Muscle layer of colon (tissue), 2 donors: ENCODE measurements around the gene ZBTB39.
"Not testable (repeated sequence)": the region's sequence is repeated elsewhere in the genome, so short reads cannot be mapped to it uniquely, and the experiment has no call there.

Experiments
- H3K27ac ChIP-seq: one replicate; pipeline ENCODE4 v1.7.0; 2013; ENCODE audit warnings: low read depth, mild to moderate bottlenecking, low read length, moderate library complexity
- H3K27me3 ChIP-seq, 2 donors: one replicate each; pipeline ENCODE4 v1.7.0; 2013; ENCODE audit warnings: low read length in 2 of 2, mild to moderate bottlenecking in 2 of 2; ENCODE audit not compliant: insufficient read depth in 2 of 2, control insufficient read depth in 1 of 2
- H3K36me3 ChIP-seq: one replicate; pipeline ENCODE4 v1.7.0; 2013; ENCODE audit warnings: mild to moderate bottlenecking, low read length; ENCODE audit not compliant: insufficient read depth
- H3K4me1 ChIP-seq: one replicate; pipeline ENCODE4 v1.7.0; 2013; ENCODE audit warnings: mild to moderate bottlenecking, low read length; ENCODE audit not compliant: insufficient read depth
- H3K4me3 ChIP-seq, 2 donors: one replicate each; pipeline ENCODE4 v1.7.0; 2013; ENCODE audit warnings: low read length in 2 of 2, low read depth in 1 of 2, mild to moderate bottlenecking in 1 of 2, moderate library complexity in 1 of 2
- H3K9ac ChIP-seq: one replicate; pipeline ENCODE4 v1.7.0; 2013; ENCODE audit warnings: low read length
- H3K9me3 ChIP-seq: one replicate; pipeline ENCODE4 v1.7.0; 2013; ENCODE audit warnings: mild to moderate bottlenecking, low read length
- donor health status: abdominal sarcoma.
- donor health status: Adenocarcinoma of cecum.

The ZBTB39 gene

GRCh38 chr12:56965997-56966642 lies 40.2 kb downstream of the ZBTB39 start:
- not testable (repeated sequence) for H3K9me3 ChIP-seq, H3K4me3 ChIP-seq, H3K36me3 ChIP-seq, H3K4me1 ChIP-seq, H3K27ac ChIP-seq, H3K27me3 ChIP-seq, H3K9ac ChIP-seq

- not testable (repeated sequence) for H3K27ac ChIP-seq, H3K27me3 ChIP-seq, H3K9ac ChIP-seq, H3K4me1 ChIP-seq, H3K9me3 ChIP-seq, H3K4me3 ChIP-seq, H3K36me3 ChIP-seq
Measured at GRCh38 chr12:56965124-56965523, 41.2 kb downstream of the ZBTB39 start.

GRCh38 chr12:56963557-56963956 lies 42.8 kb downstream of the ZBTB39 start:
- not testable (repeated sequence) for H3K9ac ChIP-seq, H3K4me3 ChIP-seq, H3K36me3 ChIP-seq, H3K4me1 ChIP-seq, H3K27me3 ChIP-seq, H3K9me3 ChIP-seq, H3K27ac ChIP-seq

- not testable (repeated sequence) for H3K27me3 ChIP-seq, H3K36me3 ChIP-seq
Measured at GRCh38 chr12:56962247-56962646, 44.1 kb downstream of the ZBTB39 start.

GRCh38 chr12:56958422-56958821 lies 47.9 kb downstream of the ZBTB39 start:
- Histone ChIP-seq H3K27me3 (no peaks in the 10 kb centered on the region), H3K9ac (no peak overlapping the region), H3K4me1 (no peaks in the 10 kb centered on the region), H3K36me3 (no peaks in the 10 kb centered on the region), H3K27ac (no peak overlapping the region), H3K9me3 (no peaks in the 10 kb centered on the region), H3K4me3 (no peak overlapping the region)

More at GRCh38 chr12:56962247-56962646, 44.1 kb downstream of the ZBTB39 start:
- not testable (repeated sequence) for H3K9me3 ChIP-seq, H3K4me1 ChIP-seq, H3K27ac ChIP-seq, H3K9ac ChIP-seq, H3K4me3 ChIP-seq

DNA sequence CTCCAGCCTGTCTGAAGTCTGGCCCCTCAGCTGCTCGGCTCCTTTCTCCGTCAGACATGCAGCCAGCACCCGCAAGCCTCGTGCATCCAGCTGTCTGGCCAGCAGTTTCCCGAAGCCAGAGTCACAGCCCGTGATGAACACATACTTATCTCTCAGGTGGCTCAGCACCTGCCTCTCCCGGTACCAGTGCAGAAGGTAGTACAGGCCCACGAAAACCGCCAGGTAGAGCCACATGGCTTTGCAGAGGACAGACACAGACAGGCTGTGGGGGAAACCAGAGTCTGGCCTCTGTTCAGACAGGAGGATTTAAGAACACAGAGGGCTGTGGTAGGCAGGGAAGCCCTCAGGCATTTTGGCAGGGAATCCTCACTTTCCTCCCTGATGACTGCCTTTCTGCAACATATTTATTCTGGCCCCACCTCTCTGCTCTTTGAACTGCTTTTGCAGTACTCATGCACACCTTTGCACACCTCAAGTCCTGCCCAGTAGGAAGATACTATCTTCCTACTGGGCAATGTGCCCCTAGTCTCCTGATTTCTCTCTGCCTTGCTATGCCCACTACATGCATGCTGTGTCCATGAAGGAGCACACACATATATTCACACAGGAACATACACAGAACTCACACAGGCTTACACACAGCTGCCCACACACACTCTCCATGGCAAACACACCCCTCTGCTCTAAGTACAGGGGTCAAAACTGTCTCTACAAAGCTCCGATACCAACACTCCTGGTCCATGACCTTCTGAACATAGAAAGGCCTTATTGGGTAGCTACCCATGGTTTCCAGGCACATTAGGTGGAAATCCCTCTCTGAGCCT lies 48.9 kb downstream of the ZBTB39 start, which contains the start of gene RDH16:
Gene RDH16 (minus strand): TSS at position 380 of the 824 bp plus-strand sequence. CDS start 146 bp downstream, at position 234.
- Histone ChIP-seq H3K4me1 (no peaks in the 10 kb centered on the region), H3K27ac (no peak within 1 kb of the TSS), H3K9me3 (no peaks in the 10 kb centered on the region), H3K4me3 (no peak within 1 kb of the TSS), H3K27me3 (no peaks in the 10 kb centered on the region), H3K36me3 (no peaks in the 10 kb centered on the region), H3K9ac (no peak within 1 kb of the TSS)

GRCh38 chr12:56955631-56956256 lies 50.6 kb downstream of the ZBTB39 start:
- H3K9ac ChIP-seq: no peak overlapping the region

DNA sequence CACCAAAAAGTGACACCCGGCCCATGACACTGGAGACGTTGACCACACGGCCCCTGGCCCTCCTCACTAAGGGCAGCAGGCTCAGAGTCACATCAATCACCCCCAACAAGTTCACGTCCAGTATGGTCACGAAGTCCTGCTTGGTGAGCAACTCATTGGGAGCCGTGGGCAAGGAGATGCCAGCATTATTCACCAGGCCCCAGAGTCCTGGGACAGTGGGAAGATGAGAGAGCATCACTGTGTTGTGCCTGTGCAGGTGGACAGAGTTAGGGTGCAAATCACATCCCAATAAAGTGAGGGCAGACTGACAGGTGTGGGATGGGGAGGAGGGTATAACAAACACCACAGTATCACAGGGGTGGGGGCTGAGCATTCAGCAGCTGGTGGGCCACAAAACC lies 51.4 kb downstream of the ZBTB39 start:
- no peaks in the 10 kb centered on the region for H3K9me3 ChIP-seq
- H3K4me1 ChIP-seq: no peaks in the 10 kb centered on the region
- no peaks in the 10 kb centered on the region for H3K27me3 ChIP-seq
- no peak overlapping the region for H3K9ac ChIP-seq
- H3K4me3 ChIP-seq: no peak overlapping the region
- H3K36me3 ChIP-seq: no peaks in the 10 kb centered on the region
- H3K27ac ChIP-seq: no peak overlapping the region

More at GRCh38 chr12:56955631-56956256, 50.6 kb downstream of the ZBTB39 start:
- Histone ChIP-seq H3K36me3 (no peaks in the 10 kb centered on the region), H3K4me1 (no peaks in the 10 kb centered on the region), H3K27ac (no peak overlapping the region), H3K4me3 (no peak overlapping the region), H3K27me3 (no peaks in the 10 kb centered on the region), H3K9me3 (no peaks in the 10 kb centered on the region)

GRCh38 chr12:56954057-56954957 lies 52.0 kb downstream of the ZBTB39 start:
- Histone ChIP-seq H3K36me3 (no peaks in the 10 kb centered on the region), H3K27ac (no peak overlapping the region), H3K4me1 (no peaks in the 10 kb centered on the region), H3K4me3 (no peak overlapping the region), H3K9me3 (no peaks in the 10 kb centered on the region), H3K9ac (no peak overlapping the region), H3K27me3 (no peaks in the 10 kb centered on the region)

DNA sequence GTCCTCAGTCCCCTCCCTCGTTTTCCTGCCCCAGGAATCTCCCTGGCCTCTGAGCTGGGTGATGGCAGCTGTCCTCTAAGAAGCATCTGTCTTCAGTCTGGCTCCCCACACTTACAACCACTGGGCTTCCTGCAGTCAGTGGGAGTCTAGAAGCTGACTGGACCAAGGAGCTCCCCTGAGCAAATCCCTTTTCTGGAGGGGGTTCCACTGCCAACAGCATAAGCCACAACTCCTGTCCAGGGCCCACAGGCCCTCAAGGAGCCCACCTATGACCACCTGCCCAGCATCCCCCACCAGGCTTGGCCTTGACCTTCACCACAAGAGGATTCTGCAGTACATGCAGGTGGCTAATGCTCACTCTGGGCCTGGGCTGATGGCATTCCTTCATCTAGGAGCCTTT lies 53.0 kb downstream of the ZBTB39 start:
- no peaks in the 10 kb centered on the region for H3K4me1 ChIP-seq
- H3K36me3 ChIP-seq: no peaks in the 10 kb centered on the region
- H3K27ac ChIP-seq: no peak overlapping the region
- no peaks in the 10 kb centered on the region for H3K27me3 ChIP-seq
- no peak overlapping the region for H3K9ac ChIP-seq
- H3K4me3 ChIP-seq: no peak overlapping the region
- no peaks in the 10 kb centered on the region for H3K9me3 ChIP-seq
